ENCODE results near the gene USP15.
"Not testable (repeated sequence)": the region's sequence is repeated elsewhere in the genome, so short reads cannot be mapped to it uniquely, and the experiment has no call there.

Gene USP15

DNA sequence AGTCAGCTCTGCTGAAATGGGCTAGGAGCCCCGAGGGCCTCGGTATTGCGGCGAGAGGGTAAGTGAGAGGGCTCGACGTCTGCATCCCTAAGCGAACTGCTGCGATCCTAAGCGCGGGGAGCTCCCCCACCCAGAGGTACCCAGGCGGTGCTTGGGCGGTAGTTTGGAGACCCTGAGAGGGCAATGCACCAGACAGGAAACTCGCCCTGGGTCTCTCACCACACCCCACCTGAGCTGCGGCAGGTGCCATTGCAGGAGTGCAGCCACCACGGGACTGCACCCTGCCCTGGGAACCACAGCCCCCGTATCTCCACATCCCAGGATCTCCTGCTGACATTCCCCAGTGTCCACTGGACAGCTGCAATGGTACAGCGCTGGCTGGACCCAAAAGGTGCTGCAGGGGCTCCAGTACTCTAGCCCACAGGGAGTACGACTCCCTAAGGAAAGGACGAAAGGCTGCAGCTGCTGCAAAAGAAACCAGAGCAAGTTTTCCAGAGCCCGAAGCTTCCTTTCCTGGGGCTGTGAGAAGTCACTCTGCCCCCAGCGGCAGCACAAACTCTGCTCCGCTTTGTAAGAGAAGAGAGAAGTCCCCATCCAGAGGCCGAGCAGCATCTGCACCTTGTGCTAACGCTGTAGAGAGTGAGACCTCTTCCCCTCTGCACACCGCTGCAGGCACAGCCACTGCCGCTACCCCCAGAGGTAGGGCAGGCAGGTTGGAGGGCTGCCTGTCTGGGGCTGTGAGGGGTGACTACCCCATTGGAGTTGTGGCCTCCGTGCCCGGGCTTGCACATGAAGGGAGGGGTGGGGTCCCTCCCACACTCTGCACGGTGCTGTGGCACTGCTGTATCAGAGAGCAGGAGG, 175.3 kb downstream of the USP15 start:
- in situ Hi-C loops (cut with MboI; ENCODE audit: low sequenced_read_pairs) = loop anchor here (5.0 to 25.0 kb wide), 2 partner anchors 362 to 627 kb away; no protein-coding TSS in a partner anchor

DNA sequence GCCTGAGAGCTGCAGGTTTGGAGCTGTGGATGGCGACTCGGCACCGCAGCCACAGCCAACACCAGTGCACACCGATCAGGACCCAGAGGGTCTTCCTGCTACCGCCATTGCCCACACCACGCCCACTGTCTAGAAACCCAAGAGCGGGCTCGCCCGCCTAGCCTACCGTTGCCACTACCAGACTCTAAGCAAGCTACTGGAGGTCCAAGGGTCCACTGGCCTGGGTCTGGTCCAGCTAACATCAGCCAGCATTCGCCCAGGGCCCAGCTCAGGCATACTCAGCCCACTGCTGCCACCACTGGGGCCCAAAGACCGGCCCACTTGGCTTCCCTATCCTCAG, 175.9 kb downstream of the USP15 start:
- in situ Hi-C loops (cut with MboI; ENCODE audit: low sequenced_read_pairs) = loop anchor here (5.0 to 25.0 kb wide), 2 partner anchors 361 to 626 kb away; no protein-coding TSS in a partner anchor

DNA sequence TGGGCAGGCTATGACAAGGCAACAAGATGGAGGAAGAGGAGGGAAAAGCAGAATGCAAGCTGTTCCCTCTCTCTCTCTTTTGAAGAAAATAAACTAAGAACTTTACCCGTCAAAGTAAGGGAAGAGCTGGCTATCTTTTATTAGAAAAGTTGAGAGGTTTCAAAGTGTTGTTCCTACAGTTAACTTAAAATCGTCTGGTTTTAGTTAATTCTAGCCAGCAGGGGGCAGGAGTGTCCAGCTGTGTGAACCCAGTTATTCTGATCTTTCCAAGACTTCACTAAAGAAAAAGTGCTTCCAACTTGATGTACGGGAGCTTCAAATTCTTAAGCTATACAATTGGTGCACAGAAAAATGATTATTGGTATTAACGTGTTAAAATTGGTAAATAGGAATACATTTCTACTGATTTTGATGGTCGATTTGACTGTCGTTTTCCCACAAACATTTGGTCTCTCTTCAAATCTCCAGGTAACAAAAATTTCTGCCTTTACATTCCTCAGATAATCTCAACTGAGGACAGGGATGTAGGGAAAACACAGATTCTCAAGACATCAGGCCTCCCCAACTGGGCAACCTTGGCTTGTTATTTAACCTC, 178.0 kb downstream of the USP15 start:
- in situ Hi-C loops (cut with MboI; ENCODE audit: low sequenced_read_pairs) = loop anchor here (5.0 to 25.0 kb wide), 2 partner anchors 359 to 624 kb away; no protein-coding TSS in a partner anchor

DNA sequence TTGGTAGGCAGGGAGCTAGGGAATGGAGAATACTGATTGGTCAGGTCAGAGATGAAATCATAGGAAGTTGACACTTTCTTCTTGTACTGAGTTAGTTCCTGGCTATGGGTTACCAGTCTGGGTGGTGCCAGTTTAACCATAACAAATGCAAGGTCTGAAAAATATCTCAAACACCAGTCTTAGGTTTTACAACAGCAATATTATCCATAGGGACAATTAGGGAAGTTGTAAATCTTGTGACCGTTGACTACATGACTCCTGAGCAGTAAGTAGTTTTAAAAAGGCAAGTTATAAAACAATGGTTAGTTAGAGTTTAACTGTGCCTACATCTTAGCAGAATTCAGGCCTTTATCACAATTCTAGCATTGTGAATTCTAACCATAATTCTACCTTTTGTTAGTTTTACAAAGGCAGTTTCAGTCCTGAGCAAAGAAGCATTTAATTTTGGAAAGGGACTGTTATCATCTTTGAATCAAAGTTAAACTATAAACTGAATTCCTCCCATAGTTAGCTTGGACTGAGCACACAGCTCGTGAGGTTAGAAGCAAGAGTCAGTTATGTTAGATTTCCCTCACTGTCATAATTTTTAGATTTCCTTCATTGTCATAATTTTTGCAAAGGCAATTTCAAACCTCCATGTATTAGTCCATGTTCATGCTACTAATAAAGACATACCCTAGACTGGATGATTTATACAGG, 186.7 kb downstream of the USP15 start:
- in situ Hi-C loops (cut with MboI; ENCODE audit: low sequenced_read_pairs) = loop anchor here (25.0 kb wide), 1 partner anchor 615 kb away; no protein-coding TSS in a partner anchor

DNA sequence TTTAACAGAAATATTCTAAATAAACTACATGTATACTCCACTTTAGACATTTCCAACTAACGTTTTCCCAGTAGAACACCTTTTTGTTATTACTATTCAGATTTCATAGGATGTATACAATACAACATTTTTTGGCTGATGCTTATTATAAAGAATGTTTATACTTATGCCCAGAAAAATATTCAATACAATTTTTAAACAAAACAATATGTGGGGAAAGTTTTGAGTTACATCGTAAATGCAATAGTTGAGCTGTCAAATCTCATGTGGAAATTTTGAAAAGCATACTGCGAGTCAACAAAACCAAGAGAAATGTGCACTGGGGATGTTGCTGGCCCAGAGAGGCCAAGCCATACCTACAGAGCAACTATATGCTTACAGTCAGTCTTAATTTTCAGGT, 188.2 kb downstream of the USP15 start:
- in situ Hi-C loops (cut with MboI; ENCODE audit: low sequenced_read_pairs) = loop anchor here (25.0 kb wide), 1 partner anchor 614 kb away; no protein-coding TSS in a partner anchor

DNA sequence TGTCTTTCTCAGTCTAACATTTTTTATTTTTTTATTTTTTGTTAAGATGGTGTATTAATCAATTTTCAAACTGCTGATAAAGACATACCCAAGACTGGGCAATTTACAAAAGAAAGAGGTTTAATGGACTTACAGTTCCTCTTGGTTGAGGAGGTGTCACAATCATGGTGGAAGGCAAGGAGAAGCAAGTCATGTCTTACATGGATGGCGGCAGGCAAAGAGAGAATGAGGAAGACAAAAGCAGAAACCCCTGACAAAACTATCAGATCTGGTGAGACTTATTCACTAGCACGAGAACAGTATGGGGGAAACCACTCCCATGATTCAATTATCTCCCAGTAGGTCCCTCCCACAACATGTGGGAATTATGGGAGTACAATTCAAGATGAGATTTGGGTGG, 195.2 kb downstream of the USP15 start:
- in situ Hi-C loops (cut with MboI; ENCODE audit: low sequenced_read_pairs) = not testable (repeated sequence)

DNA sequence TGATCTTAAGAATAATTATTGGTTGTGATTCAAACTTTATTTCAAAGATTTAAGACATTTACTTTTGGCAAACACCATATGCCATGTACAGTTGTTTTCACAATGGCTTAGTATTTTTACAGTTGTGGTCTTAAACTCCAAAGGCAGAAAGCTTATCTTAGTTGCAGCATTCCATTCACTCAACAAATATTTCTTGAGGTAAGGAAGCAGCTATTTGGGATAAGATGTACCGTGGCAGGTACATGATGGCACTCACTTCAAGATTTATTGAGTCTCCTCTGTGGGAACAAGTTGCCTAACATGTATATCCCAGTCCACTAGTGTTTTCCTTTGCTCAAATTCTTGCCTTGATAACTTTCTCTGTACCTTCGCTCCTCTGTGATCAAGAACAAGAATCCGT, 198.4 kb downstream of the USP15 start:
- in situ Hi-C loops (cut with MboI; ENCODE audit: low sequenced_read_pairs) = no loop called here

DNA sequence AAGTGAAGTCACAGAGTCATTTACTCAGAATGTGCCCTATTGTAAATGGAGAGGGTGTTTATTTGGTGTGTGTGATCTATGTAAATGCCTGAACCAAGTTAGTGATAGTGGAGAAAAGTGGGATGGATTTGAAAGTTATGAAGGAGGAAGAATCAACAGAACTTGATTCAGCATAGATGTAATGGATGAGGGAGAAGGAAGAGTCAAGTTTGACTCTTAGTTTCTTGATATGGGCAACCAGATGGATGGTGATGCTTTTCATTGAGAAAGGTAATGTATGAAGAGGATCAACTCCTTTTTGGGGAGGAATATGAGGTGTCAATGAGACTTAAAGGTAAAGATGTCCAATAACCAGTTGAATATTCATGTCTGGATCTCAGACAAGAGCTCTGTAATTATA, 199.8 kb downstream of the USP15 start:
- in situ Hi-C loops (cut with MboI; ENCODE audit: low sequenced_read_pairs) = no loop called here

DNA sequence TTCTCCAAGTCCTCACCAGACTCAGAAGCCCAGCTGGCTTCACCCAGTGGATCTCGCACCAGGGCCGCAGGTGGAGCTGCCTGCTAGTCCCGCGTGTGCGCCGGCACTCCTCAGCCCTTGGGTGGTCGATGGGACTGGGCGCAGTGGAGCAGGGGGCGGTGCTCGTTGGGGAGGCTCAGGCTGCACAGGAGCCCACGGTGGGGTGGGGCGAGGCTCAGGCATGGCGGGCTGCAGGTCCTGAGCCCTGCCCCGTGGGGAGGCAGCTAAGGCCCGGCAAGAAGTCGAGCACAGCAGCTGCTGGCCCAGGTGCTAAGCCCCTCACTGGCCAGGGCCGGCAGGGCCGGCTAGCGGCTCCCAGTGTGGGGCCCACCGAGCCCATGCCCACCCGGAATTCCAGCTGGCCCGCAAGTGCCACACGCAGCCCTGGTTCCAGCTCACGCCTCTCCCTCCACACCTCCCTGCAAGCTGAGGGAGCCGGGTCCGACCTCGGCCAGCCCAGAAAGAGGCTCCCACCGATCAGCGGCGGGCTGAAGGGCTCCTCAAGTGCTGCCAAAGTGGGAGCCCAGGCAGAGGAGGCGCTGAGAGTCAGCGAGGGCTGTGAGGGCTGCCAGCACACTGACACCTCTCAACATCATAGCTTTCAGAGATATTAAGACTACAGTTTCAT, 201.1 kb downstream of the USP15 start:
- in situ Hi-C loops (cut with MboI; ENCODE audit: low sequenced_read_pairs) = not testable (repeated sequence)

DNA sequence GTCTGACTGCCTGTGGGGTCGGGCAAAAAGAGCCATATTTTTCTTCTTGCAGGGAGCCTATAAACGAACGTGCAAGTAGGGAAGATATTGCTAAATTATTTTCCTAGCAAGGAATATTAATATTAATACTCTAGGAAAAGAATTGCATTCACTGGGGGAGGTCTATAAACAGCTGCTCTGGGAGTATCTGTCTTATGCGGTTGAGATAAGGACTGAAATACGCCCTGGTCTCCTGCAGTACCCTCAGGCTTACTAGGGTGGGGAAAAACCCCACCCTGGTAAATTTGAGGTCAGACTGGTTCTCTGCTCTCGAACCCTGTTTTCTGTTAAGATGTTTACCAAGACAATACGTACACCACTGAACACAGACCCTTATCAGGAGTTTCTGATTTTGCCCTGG, 203.0 kb downstream of the USP15 start:
- in situ Hi-C loops (cut with MboI; ENCODE audit: low sequenced_read_pairs) = not testable (repeated sequence)

All from HL-60/S4 (cell line).